ENCODE measurements around the gene JARID2.

Gene JARID2

DNA sequence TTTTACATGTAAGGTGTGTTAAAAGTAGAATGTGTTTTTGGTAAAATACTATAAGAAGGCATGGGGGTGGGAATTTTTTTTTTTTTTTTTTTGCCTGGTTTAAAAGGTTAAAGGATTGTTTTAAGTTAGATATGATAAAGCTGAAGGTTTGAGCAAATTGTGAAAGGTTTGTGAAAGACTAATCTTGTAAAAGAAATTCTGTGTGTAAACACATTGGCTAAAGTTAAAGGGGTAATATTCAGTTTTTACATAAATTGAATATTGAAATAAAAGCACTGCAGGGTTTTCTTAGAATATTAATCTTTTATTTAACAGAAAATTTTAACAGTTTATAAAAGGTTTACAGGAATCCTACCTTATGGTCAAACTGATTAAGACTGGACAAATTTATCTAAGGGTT, 311.3 kb downstream of the JARID2 start:
- H3K4me1 ChIP-seq (ENCODE audit: control insufficient read depth, insufficient read depth, low read length), result 0 out of 2 replicates have a peak, but pooled peaks cover under 1% of the 10 kb centered on the region
- no peak overlapping the region for H3K4me3 ChIP-seq (ENCODE audit: low read depth, low read length)
- H3K9me3 ChIP-seq (ENCODE audit: control insufficient read depth, insufficient read depth, low read depth, low read length), result no peaks in the 10 kb centered on the region
- ChIA-PET CTCF (interaction anchor here (0.6 kb wide), 1 partner anchor 11 kb away, joined by 3 read pairs; no protein-coding TSS in a partner anchor), POLR2A (no interaction called here)
- H3K36me3 ChIP-seq (ENCODE audit: control insufficient read depth in 2 of 2, insufficient read depth in 1 of 2, low read length in 2 of 2), result no peaks in the 10 kb centered on the region
- no peak overlapping the region for H3K27ac ChIP-seq (ENCODE audit: extremely low read depth, low read depth, low read length)
- TF ChIP-seq ZNF274 (IDR thresholded peaks at IDR 0.05; ENCODE audit: low read length), result no peak
- TF ChIP-seq ZNF274 (tag by site-specific recombination; IDR thresholded peaks at IDR 0.05; ENCODE audit: borderline replicate concordance), result no peak
- TF ChIP-seq PRDM1 (tag by site-specific recombination; IDR thresholded peaks at IDR 0.05), result no peak
- TF ChIP-seq, protein P1, sequence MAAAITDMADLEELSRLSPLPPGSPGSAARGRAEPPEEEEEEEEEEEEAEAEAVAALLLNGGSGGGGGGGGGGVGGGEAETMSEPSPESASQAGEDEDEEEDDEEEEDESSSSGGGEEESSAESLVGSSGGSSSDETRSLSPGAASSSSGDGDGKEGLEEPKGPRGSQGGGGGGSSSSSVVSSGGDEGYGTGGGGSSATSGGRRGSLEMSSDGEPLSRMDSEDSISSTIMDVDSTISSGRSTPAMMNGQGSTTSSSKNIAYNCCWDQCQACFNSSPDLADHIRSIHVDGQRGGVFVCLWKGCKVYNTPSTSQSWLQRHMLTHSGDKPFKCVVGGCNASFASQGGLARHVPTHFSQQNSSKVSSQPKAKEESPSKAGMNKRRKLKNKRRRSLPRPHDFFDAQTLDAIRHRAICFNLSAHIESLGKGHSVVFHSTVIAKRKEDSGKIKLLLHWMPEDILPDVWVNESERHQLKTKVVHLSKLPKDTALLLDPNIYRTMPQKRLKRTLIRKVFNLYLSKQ (tag by site-specific recombination; IDR thresholded peaks at IDR 0.05; ENCODE audit: borderline replicate concordance), result no peak
- TF ChIP-seq ZNF341 (tag by site-specific recombination; IDR thresholded peaks at IDR 0.05; ENCODE audit: low read depth), result no peak
- TF ChIP-seq YY1 (tag by site-specific recombination; IDR thresholded peaks at IDR 0.05), result no peak
- TF ChIP-seq FEZF1 (tag by site-specific recombination; IDR thresholded peaks at IDR 0.05), result no peak
- no peak for TF ChIP-seq SP3 (tag by site-specific recombination; IDR thresholded peaks at IDR 0.05)
- TF ChIP-seq ZNF585B (tag by site-specific recombination; IDR thresholded peaks at IDR 0.05), result no peak
- no peak for TF ChIP-seq ZNF404 (tag by site-specific recombination; IDR thresholded peaks at IDR 0.05)
- no peak for TF ChIP-seq OSR2 (tag by site-specific recombination; IDR thresholded peaks at IDR 0.05)
- no peak for TF ChIP-seq KLF7 (tag by site-specific recombination; IDR thresholded peaks at IDR 0.05; ENCODE audit: borderline replicate concordance)

DNA sequence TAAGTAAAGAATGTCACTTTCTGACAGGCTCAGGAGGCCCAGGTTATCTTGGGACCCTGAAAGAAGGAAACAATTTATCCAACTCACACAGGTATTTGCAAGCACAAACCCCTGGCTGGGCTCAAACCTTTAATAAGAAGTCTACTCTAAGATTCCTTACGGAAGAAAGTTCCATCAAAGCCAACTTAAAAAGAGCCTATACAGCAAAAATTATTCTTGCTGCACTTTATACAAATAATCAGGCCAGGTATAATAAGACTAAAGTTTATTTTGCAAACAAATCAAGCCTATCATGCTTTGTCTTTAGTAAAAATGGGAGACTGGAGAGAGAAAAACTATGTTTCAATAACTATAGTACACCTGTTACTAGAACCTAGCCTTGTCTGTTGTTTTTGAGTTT, 314.8 kb downstream of the JARID2 start:
- Histone ChIP-seq H3K4me1 (ENCODE audit: control insufficient read depth, insufficient read depth, low read length) (peaks cover 7% of the 10 kb centered on the region; the same call in 1 of the 2 replicates), H3K27ac (ENCODE audit: extremely low read depth, low read depth, low read length) (no peak overlapping the region), H3K36me3 (ENCODE audit: control insufficient read depth in 2 of 2, insufficient read depth in 1 of 2, low read length in 2 of 2) (no peaks in the 10 kb centered on the region), H3K9me3 (ENCODE audit: control insufficient read depth, insufficient read depth, low read depth, low read length) (no peaks in the 10 kb centered on the region), H3K4me3 (ENCODE audit: low read depth, low read length) (no peak overlapping the region)
- TF ChIP-seq, protein P2, sequence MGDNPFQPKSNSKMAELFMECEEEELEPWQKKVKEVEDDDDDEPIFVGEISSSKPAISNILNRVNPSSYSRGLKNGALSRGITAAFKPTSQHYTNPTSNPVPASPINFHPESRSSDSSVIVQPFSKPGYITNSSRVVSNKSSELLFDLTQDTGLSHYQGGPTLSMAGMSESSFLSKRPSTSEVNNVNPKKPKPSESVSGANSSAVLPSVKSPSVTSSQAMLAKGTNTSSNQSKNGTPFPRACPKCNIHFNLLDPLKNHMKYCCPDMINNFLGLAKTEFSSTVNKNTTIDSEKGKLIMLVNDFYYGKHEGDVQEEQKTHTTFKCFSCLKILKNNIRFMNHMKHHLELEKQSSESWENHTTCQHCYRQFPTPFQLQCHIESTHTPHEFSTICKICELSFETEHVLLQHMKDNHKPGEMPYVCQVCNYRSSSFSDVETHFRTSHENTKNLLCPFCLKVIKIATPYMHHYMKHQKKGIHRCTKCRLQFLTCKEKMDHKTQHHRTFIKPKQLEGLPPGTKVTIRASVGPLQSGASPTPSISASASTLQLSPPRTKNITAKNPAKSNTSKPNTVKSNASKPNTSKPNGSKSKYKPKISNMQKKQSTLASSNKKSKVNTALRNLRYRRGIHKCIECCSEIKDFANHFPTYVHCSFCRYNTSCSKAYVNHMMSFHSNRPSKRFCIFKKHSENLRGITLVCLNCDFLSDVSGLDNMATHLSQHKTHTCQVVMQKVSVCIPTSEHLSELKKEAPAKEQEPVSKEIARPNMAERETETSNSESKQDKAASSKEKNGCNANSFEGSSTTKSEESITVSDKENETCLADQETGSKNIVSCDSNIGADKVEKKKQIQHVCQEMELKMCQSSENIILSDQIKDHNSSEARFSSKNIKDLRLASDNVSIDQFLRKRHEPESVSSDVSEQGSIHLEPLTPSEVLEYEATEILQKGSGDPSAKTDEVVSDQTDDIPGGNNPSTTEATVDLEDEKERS (tag by site-specific recombination; IDR thresholded peaks at IDR 0.05), result no peak
- TF ChIP-seq ZNF23 (tag by site-specific recombination; IDR thresholded peaks at IDR 0.05; ENCODE audit: borderline replicate concordance), result no peak
- POLR2A ChIA-PET, result no interaction called here
- CTCF ChIA-PET, result no interaction called here

DNA sequence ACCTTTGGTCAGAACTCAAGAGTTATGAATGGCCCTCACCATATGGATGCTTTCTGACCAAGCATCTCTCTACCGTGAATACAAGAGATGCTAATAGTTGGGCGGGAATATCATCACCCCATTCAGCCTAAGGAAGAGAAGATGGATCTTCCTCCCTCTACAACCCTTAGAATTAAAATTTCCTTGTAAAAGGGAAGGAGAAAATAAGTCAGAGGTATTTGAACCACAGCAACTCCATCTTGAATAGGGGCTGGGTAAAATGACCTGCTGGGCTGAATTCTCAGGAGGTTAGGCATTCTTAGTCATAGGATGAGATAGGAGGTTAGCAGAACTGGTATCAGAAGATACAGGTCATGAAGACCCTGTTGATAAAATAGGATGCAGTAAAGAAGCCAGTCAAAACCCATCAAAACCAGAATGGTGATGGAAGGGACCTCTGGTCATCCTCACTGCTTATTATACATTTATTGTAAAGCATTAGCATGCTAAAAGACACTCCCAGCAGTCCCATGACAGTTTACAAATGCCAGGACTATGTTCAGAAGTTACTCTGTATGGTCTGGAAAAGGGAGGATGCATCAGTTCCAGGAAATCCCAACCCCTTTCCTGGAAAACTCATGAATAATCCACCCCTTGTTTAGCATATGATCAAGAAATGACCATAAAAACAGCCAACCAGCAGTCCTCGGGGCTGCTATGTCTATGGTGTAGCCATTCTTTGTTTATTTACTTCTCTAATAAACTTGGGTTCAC, 315.8 kb downstream of the JARID2 start:
- CTCF ChIA-PET, result no interaction called here
- H3K4me1 ChIP-seq (ENCODE audit: control insufficient read depth, insufficient read depth, low read length), result peaks cover 7% of the 10 kb centered on the region; the same call in 1 of the 2 replicates
- TF ChIP-seq ZNF341 (tag by site-specific recombination; IDR thresholded peaks at IDR 0.05; ENCODE audit: low read depth) (no peak), ZNF202 (tag by site-specific recombination; IDR thresholded peaks at IDR 0.05; ENCODE audit: borderline replicate concordance) (no peak), KLF7 (tag by site-specific recombination; IDR thresholded peaks at IDR 0.05; ENCODE audit: borderline replicate concordance) (no peak), MEIS1 (CRISPR knock-in tag; IDR thresholded peaks at IDR 0.05; ENCODE audit: borderline replicate concordance) (no peak), ZNF23 (tag by site-specific recombination; IDR thresholded peaks at IDR 0.05; ENCODE audit: borderline replicate concordance) (no peak), GLIS2 (tag by site-specific recombination; IDR thresholded peaks at IDR 0.05) (no peak), ZNF548 (tag by site-specific recombination; IDR thresholded peaks at IDR 0.05) (no peak), ZBTB7A (tag by site-specific recombination; IDR thresholded peaks at IDR 0.05; ENCODE audit: low read depth) (no peak)
- TF ChIP-seq, protein P3, sequence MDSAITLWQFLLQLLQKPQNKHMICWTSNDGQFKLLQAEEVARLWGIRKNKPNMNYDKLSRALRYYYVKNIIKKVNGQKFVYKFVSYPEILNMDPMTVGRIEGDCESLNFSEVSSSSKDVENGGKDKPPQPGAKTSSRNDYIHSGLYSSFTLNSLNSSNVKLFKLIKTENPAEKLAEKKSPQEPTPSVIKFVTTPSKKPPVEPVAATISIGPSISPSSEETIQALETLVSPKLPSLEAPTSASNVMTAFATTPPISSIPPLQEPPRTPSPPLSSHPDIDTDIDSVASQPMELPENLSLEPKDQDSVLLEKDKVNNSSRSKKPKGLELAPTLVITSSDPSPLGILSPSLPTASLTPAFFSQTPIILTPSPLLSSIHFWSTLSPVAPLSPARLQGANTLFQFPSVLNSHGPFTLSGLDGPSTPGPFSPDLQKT (IDR thresholded peaks at IDR 0.05; ENCODE audit: borderline replicate concordance, low read depth, low read length), result no peak
- TF ChIP-seq, protein P4, sequence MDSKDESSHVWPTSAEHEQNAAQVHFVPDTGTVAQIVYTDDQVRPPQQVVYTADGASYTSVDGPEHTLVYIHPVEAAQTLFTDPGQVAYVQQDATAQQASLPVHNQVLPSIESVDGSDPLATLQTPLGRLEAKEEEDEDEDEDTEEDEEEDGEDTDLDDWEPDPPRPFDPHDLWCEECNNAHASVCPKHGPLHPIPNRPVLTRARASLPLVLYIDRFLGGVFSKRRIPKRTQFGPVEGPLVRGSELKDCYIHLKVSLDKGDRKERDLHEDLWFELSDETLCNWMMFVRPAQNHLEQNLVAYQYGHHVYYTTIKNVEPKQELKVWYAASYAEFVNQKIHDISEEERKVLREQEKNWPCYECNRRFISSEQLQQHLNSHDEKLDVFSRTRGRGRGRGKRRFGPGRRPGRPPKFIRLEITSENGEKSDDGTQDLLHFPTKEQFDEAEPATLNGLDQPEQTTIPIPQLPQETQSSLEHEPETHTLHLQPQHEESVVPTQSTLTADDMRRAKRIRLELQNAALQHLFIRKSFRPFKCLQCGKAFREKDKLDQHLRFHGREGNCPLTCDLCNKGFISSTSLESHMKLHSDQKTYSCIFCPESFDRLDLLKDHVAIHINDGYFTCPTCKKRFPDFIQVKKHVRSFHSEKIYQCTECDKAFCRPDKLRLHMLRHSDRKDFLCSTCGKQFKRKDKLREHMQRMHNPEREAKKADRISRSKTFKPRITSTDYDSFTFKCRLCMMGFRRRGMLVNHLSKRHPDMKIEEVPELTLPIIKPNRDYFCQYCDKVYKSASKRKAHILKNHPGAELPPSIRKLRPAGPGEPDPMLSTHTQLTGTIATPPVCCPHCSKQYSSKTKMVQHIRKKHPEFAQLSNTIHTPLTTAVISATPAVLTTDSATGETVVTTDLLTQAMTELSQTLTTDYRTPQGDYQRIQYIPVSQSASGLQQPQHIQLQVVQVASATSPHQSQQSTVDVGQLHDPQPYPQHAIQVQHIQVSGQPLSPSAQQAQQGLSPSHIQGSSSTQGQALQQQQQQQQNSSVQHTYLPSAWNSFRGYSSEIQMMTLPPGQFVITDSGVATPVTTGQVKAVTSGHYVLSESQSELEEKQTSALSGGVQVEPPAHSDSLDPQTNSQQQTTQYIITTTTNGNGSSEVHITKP (tag by site-specific recombination; IDR thresholded peaks at IDR 0.05), result no peak

More for the DNA sequence above, 315.8 kb downstream of the JARID2 start:
- no peaks in the 10 kb centered on the region for H3K9me3 ChIP-seq (ENCODE audit: control insufficient read depth, insufficient read depth, low read depth, low read length)
- H3K36me3 ChIP-seq (ENCODE audit: control insufficient read depth in 2 of 2, insufficient read depth in 1 of 2, low read length in 2 of 2), result no peaks in the 10 kb centered on the region
- POLR2A ChIA-PET, result no interaction called here
- H3K27ac ChIP-seq (ENCODE audit: extremely low read depth, low read depth, low read length), result no peak overlapping the region
- H3K4me3 ChIP-seq (ENCODE audit: low read depth, low read length), result no peak overlapping the region
